GM12891 (cell line): Measurements from ENCODE around the gene C19orf38.

Source experiments
- POLR2A ChIP-seq: IDR thresholded peaks from 2 replicates; pipeline ENCODE4 v1.6.1; 2011; ENCODE audit warnings: low read depth, low read length, control low read depth
- POLR2AphosphoS5 ChIP-seq: IDR thresholded peaks from 2 replicates; pipeline ENCODE4 v1.6.1; 2011; ENCODE audit warnings: low read depth, low read length, control low read depth

GRCh38 chr19:10891405-10892086 lies 43.3 kb downstream of the C19orf38 start:
- TF ChIP-seq POLR2A = no peak
- TF ChIP-seq POLR2AphosphoS5 = no peak
